Activated naive CD4-positive, alpha-beta T cell treated with anti-CD3 and anti-CD28 coated beads, Interleukin-2, amount 50 U/mL, for 24 hours (primary cell): ENCODE measurements around the gene STAT5B.
"Not testable (repeated sequence)": the region's sequence is repeated elsewhere in the genome, so short reads cannot be mapped to it uniquely, and the experiment has no call there.

Experiments used
- H3K27ac Mint-ChIP-seq: one replicate; pipeline ENCODE4 v1.8.0; 2021; ENCODE audit warnings: mild to moderate bottlenecking, mixed read lengths
- H3K27me3 Mint-ChIP-seq: one replicate; pipeline ENCODE4 v1.8.0; 2021; ENCODE audit warnings: mixed read lengths
- H3K36me3 Mint-ChIP-seq: one replicate; pipeline ENCODE4 v1.8.0; 2021; ENCODE audit warnings: mixed read lengths
- H3K4me1 Mint-ChIP-seq: one replicate; pipeline ENCODE4 v1.8.0; 2021; ENCODE audit warnings: mixed read lengths
- H3K4me3 Mint-ChIP-seq: one replicate; pipeline ENCODE4 v1.8.0; 2021; ENCODE audit warnings: mild to moderate bottlenecking, mixed read lengths
- H3K9me3 Mint-ChIP-seq: one replicate; pipeline ENCODE4 v1.8.0; 2021; ENCODE audit warnings: mixed read lengths

The STAT5B gene

GRCh38 chr17:42192189-42193126 is 83.7 kb downstream of the STAT5B start:
- peaks cover 1% of the 10 kb centered on the region for H3K36me3 Mint-ChIP-seq
- H3K4me1 Mint-ChIP-seq, result peaks cover 23% of the 10 kb centered on the region
- no peaks in the 10 kb centered on the region for H3K27me3 Mint-ChIP-seq
- H3K4me3 Mint-ChIP-seq, result peak overlapping the region; percentile 97
- peak overlapping the region; percentile 17 for H3K27ac Mint-ChIP-seq
- H3K9me3 Mint-ChIP-seq, result no peaks in the 10 kb centered on the region

- Mint-ChIP-seq H3K4me3 (no peak overlapping the region), H3K27me3 (no peaks in the 10 kb centered on the region), H3K27ac (no peak overlapping the region), H3K9me3 (no peaks in the 10 kb centered on the region), H3K36me3 (no peaks in the 10 kb centered on the region), H3K4me1 (peaks cover 23% of the 10 kb centered on the region)
These were observed 84.9 kb downstream of the STAT5B start for GRCh38 chr17:42191275-42191608.

GRCh38 chr17:42190491-42191274 is 85.5 kb downstream of the STAT5B start:
- no peak overlapping the region for H3K27ac Mint-ChIP-seq
- H3K9me3 Mint-ChIP-seq, result no peaks in the 10 kb centered on the region
- no peaks in the 10 kb centered on the region for H3K36me3 Mint-ChIP-seq
- H3K4me3 Mint-ChIP-seq, result no peak overlapping the region
- H3K27me3 Mint-ChIP-seq, result no peaks in the 10 kb centered on the region
- peaks cover 23% of the 10 kb centered on the region for H3K4me1 Mint-ChIP-seq

- no peaks in the 10 kb centered on the region for H3K27me3 Mint-ChIP-seq
- H3K27ac Mint-ChIP-seq, result no peak overlapping the region
- no peak overlapping the region for H3K4me3 Mint-ChIP-seq
- H3K4me1 Mint-ChIP-seq, result peaks cover 30% of the 10 kb centered on the region
- H3K36me3 Mint-ChIP-seq, result no peaks in the 10 kb centered on the region
- H3K9me3 Mint-ChIP-seq, result no peaks in the 10 kb centered on the region
These were observed 86.6 kb downstream of the STAT5B start for GRCh38 chr17:42189651-42189965.

- Mint-ChIP-seq H3K4me3 (no peak overlapping the region), H3K27me3 (no peaks in the 10 kb centered on the region), H3K36me3 (no peaks in the 10 kb centered on the region), H3K27ac (no peak overlapping the region), H3K9me3 (no peaks in the 10 kb centered on the region), H3K4me1 (peaks cover 29% of the 10 kb centered on the region)
These were observed 87.2 kb downstream of the STAT5B start for GRCh38 chr17:42188749-42189650.

- Mint-ChIP-seq H3K36me3 (no peaks in the 10 kb centered on the region), H3K27ac (no peak overlapping the region), H3K4me1 (peaks cover 29% of the 10 kb centered on the region), H3K9me3 (no peaks in the 10 kb centered on the region), H3K27me3 (no peaks in the 10 kb centered on the region), H3K4me3 (no peak overlapping the region)
These were observed 88.4 kb downstream of the STAT5B start for GRCh38 chr17:42187833-42188232.

GRCh38 chr17:42186191-42186590 is 90.0 kb downstream of the STAT5B start:
- H3K27ac Mint-ChIP-seq, H3K9me3 Mint-ChIP-seq, H3K27me3 Mint-ChIP-seq, H3K36me3 Mint-ChIP-seq: not testable (repeated sequence)
- H3K4me3 Mint-ChIP-seq, result peak overlapping the region; percentile 4
- H3K4me1 Mint-ChIP-seq, result peaks cover 31% of the 10 kb centered on the region

GRCh38 chr17:42185621-42185930 is 90.6 kb downstream of the STAT5B start:
- Mint-ChIP-seq H3K27ac (no peak overlapping the region), H3K9me3 (no peaks in the 10 kb centered on the region), H3K36me3 (no peaks in the 10 kb centered on the region), H3K4me3 (no peak overlapping the region), H3K27me3 (no peaks in the 10 kb centered on the region), H3K4me1 (peaks cover 32% of the 10 kb centered on the region)

GRCh38 chr17:42184713-42185620 is 91.2 kb downstream of the STAT5B start, which contains the start of gene HCRT:
Gene HCRT, minus strand, starts transcription at chr17:42185452. Its CDS starts 87 bp downstream, at chr17:42185365.
- Mint-ChIP-seq H3K4me3 (peak within 1 kb of the TSS; percentile 94), H3K9me3 (no peaks in the 10 kb centered on the region), H3K27ac (peak within 1 kb of the TSS; percentile 62), H3K36me3 (no peaks in the 10 kb centered on the region), H3K27me3 (peaks cover 3% of the 10 kb centered on the region), H3K4me1 (peaks cover 32% of the 10 kb centered on the region)

GRCh38 chr17:42183741-42184711 is 92.2 kb downstream of the STAT5B start:
- Mint-ChIP-seq H3K27me3 (peaks cover 6% of the 10 kb centered on the region), H3K36me3 (no peaks in the 10 kb centered on the region), H3K27ac (peak overlapping the region; percentile 96), H3K9me3 (no peaks in the 10 kb centered on the region), H3K4me3 (peak overlapping the region; percentile 94), H3K4me1 (peaks cover 41% of the 10 kb centered on the region)

GRCh38 chr17:42182927-42183734 is 93.1 kb downstream of the STAT5B start:
- H3K27ac Mint-ChIP-seq, result peak overlapping the region; percentile 96
- H3K9me3 Mint-ChIP-seq, result no peaks in the 10 kb centered on the region
- no peaks in the 10 kb centered on the region for H3K36me3 Mint-ChIP-seq
- H3K4me3 Mint-ChIP-seq, result peak overlapping the region; percentile 94
- H3K27me3 Mint-ChIP-seq, result peaks cover 7% of the 10 kb centered on the region
- peaks cover 45% of the 10 kb centered on the region for H3K4me1 Mint-ChIP-seq

GRCh38 chr17:42181851-42182207 is 94.4 kb downstream of the STAT5B start:
- H3K27me3 Mint-ChIP-seq, result peaks cover 7% of the 10 kb centered on the region
- H3K36me3 Mint-ChIP-seq, result peaks cover 3% of the 10 kb centered on the region
- H3K4me3 Mint-ChIP-seq, result peak overlapping the region; percentile 63
- H3K27ac Mint-ChIP-seq, result no peak overlapping the region
- peaks cover 45% of the 10 kb centered on the region for H3K4me1 Mint-ChIP-seq
- H3K9me3 Mint-ChIP-seq, result no peaks in the 10 kb centered on the region
